ENCODE results near the gene FAAP20. TPM values are rescaled to one million over a fixed set of nuclear protein-coding genes. Genes with fewer than 3 reads are reported as not detected.

Gene FAAP20
- total RNA-seq, 1 donor from 2014 or later = 11.3 TPM

- Histone ChIP-seq H2AFZ (replicated peaks) (no peak overlapping the region), H3K27ac (no peak overlapping the region), H3K4me1 (peaks cover 41% of the 10 kb centered on the region), H3K4me2 (no peak overlapping the region), H3K9me3 (ENCODE audit: low read depth) (no peaks in the 10 kb centered on the region), H3K27me3 (no peaks in the 10 kb centered on the region), H3K9ac (no peak overlapping the region), H3K4me3 (no peak overlapping the region), H3F3A (ENCODE audit: low read depth) (peaks cover 12% of the 10 kb centered on the region), H4K20me1 (ENCODE audit: low read depth) (peaks cover 100% of the 10 kb centered on the region), H3K36me3 (no peaks in the 10 kb centered on the region), H3K79me2 (ENCODE audit: low read depth) (peaks cover 100% of the 10 kb centered on the region)
- TF ChIP-seq, protein P1, sequence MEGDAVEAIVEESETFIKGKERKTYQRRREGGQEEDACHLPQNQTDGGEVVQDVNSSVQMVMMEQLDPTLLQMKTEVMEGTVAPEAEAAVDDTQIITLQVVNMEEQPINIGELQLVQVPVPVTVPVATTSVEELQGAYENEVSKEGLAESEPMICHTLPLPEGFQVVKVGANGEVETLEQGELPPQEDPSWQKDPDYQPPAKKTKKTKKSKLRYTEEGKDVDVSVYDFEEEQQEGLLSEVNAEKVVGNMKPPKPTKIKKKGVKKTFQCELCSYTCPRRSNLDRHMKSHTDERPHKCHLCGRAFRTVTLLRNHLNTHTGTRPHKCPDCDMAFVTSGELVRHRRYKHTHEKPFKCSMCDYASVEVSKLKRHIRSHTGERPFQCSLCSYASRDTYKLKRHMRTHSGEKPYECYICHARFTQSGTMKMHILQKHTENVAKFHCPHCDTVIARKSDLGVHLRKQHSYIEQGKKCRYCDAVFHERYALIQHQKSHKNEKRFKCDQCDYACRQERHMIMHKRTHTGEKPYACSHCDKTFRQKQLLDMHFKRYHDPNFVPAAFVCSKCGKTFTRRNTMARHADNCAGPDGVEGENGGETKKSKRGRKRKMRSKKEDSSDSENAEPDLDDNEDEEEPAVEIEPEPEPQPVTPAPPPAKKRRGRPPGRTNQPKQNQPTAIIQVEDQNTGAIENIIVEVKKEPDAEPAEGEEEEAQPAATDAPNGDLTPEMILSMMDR (IDR thresholded peaks at IDR 0.05) = no peak
- no peaks in the 10 kb centered on the region for H3K27me3 Mint-ChIP-seq (ENCODE audit: insufficient read depth, low read depth)
- peaks cover 10% of the 10 kb centered on the region for H3K36me3 Mint-ChIP-seq
- H3K9me3 Mint-ChIP-seq = no peaks in the 10 kb centered on the region
- peak overlapping the region; percentile 49 for H3K4me3 Mint-ChIP-seq
- peaks cover 73% of the 10 kb centered on the region for H3K4me1 Mint-ChIP-seq
- no peak for DNase-seq (ENCODE audit: low spot score)
- H3K27ac Mint-ChIP-seq = peak overlapping the region; percentile 82
Observed at GRCh38 chr1:2235300-2235998, 40.9 kb upstream of the FAAP20 start.

GRCh38 chr1:2234762-2235113 is 40.2 kb upstream of the FAAP20 start:
- H3K4me1 Mint-ChIP-seq = peaks cover 68% of the 10 kb centered on the region
- no peak for DNase-seq (ENCODE audit: low spot score)
- Histone ChIP-seq H3K36me3 (no peaks in the 10 kb centered on the region), H3F3A (ENCODE audit: low read depth) (peaks cover 12% of the 10 kb centered on the region), H3K4me2 (no peak overlapping the region), H3K79me2 (ENCODE audit: low read depth) (peaks cover 100% of the 10 kb centered on the region), H3K4me1 (peaks cover 48% of the 10 kb centered on the region), H2AFZ (replicated peaks) (no peak overlapping the region), H3K9me3 (ENCODE audit: low read depth) (no peaks in the 10 kb centered on the region), H3K27me3 (no peaks in the 10 kb centered on the region), H3K27ac (no peak overlapping the region), H3K4me3 (no peak overlapping the region), H4K20me1 (ENCODE audit: low read depth) (peaks cover 100% of the 10 kb centered on the region), H3K9ac (no peak overlapping the region)
- H3K9me3 Mint-ChIP-seq = no peaks in the 10 kb centered on the region
- TF ChIP-seq, protein P1 (IDR thresholded peaks at IDR 0.05) = no peak
- no peak for TF ChIP-seq EZH2 (IDR thresholded peaks at IDR 0.05)
- H3K36me3 Mint-ChIP-seq = peaks cover 9% of the 10 kb centered on the region
- H3K4me3 Mint-ChIP-seq = no peak overlapping the region
- H3K27ac Mint-ChIP-seq = no peak overlapping the region
- no peaks in the 10 kb centered on the region for H3K27me3 Mint-ChIP-seq (ENCODE audit: insufficient read depth, low read depth)

DNA sequence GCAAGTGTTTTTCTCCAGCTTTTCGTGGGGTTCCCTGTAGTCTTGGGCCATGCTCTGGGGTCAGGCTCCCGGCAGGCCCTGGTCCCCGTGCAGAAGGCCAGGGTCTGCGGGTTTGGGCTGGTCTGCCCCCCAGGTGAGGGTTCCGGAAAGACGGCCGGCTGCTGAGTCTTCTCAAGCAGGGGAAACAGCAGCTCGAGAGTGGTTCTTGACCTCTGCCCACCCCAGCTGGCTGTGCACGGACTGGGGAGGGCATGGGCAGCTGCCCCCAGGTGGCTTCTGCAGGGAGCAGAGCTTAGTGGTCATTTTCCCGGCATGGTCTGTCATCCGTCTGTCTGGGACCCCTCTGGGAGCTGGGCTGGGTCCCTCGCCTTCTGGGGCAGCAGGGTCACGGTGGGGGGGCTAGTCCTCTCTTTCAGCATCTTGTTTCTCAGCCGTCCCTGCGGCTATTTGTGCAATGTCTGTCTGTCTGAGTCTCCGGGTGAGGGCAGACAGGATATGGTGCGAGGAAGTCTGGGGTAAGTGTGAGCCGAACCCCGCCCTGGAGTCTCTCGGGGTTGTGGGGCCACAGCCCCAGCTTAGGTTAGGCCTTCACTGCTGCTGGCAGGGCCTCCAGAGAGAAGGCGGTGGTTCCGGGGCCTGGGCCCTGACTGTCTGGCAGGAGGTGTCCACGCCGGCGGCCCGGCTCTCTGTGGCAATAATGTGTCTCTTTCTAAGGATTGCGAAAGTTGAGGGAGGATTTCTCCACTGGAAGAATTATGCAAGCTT is 39.6 kb upstream of the FAAP20 start:
- peaks cover 2% of the 10 kb centered on the region for H3K27me3 Mint-ChIP-seq (ENCODE audit: insufficient read depth, low read depth)
- Histone ChIP-seq H4K20me1 (ENCODE audit: low read depth) (peaks cover 100% of the 10 kb centered on the region), H3K27ac (no peak overlapping the region), H3K4me3 (no peak overlapping the region), H3K4me2 (no peak overlapping the region), H3K27me3 (no peaks in the 10 kb centered on the region), H3K36me3 (no peaks in the 10 kb centered on the region), H3F3A (ENCODE audit: low read depth) (peaks cover 12% of the 10 kb centered on the region), H2AFZ (replicated peaks) (no peak overlapping the region), H3K4me1 (peaks cover 51% of the 10 kb centered on the region), H3K79me2 (ENCODE audit: low read depth) (peaks cover 100% of the 10 kb centered on the region), H3K9me3 (ENCODE audit: low read depth) (no peaks in the 10 kb centered on the region), H3K9ac (no peak overlapping the region)
- DNase-seq (ENCODE audit: low spot score) = no peak
- peaks cover 62% of the 10 kb centered on the region for H3K4me1 Mint-ChIP-seq
- TF ChIP-seq EZH2 (IDR thresholded peaks at IDR 0.05) (no peak), EZH2phosphoT487 (IDR thresholded peaks at IDR 0.05) (no peak)
- TF ChIP-seq, protein P1 (IDR thresholded peaks at IDR 0.05) = no peak
- peaks cover 9% of the 10 kb centered on the region for H3K36me3 Mint-ChIP-seq
- H3K27ac Mint-ChIP-seq = no peak overlapping the region
- no peaks in the 10 kb centered on the region for H3K9me3 Mint-ChIP-seq
- H3K4me3 Mint-ChIP-seq = peak overlapping the region; percentile 52
